ENCODE data around the gene TP63. TPM values are rescaled to one million over a fixed set of nuclear protein-coding genes. Genes with fewer than 3 reads are reported as not detected.

TP63 gene
- polyA plus RNA-seq, 1 experiment, result not detected

DNA sequence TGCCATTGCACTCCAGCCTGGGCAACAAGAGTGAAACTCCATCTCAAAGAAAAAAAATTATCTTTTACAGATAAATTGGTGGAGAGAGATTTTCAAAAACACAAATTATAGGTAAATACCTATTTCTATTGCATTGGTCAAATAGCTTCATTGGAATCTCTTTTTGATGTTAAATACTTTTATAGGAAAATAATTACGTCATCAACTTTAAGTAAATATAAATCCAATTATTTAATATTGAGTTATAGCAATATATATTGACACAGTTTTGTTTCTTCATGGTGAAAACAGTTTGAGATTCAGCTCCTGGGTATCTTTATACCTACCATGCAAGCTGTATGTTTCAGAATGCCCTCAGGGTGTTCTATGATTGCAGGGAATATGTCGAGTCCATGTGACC lies 172.1 kb downstream of the TP63 start:
- no peak for DNase-seq (ENCODE audit: low read depth, low spot score)
- TF ChIP-seq, protein P1, sequence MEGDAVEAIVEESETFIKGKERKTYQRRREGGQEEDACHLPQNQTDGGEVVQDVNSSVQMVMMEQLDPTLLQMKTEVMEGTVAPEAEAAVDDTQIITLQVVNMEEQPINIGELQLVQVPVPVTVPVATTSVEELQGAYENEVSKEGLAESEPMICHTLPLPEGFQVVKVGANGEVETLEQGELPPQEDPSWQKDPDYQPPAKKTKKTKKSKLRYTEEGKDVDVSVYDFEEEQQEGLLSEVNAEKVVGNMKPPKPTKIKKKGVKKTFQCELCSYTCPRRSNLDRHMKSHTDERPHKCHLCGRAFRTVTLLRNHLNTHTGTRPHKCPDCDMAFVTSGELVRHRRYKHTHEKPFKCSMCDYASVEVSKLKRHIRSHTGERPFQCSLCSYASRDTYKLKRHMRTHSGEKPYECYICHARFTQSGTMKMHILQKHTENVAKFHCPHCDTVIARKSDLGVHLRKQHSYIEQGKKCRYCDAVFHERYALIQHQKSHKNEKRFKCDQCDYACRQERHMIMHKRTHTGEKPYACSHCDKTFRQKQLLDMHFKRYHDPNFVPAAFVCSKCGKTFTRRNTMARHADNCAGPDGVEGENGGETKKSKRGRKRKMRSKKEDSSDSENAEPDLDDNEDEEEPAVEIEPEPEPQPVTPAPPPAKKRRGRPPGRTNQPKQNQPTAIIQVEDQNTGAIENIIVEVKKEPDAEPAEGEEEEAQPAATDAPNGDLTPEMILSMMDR (IDR thresholded peaks at IDR 0.05; ENCODE audit: low read depth, low read length), result no peak
- POLR2A ChIA-PET, result no interaction called here
- H3K4me3 ChIP-seq (ENCODE audit: low read depth, low read length), result no peak overlapping the region
- H3K9me3 ChIP-seq (ENCODE audit: control insufficient read depth, insufficient read depth, low read length), result peaks cover 2% of the 10 kb centered on the region; the same call in 1 of the 2 replicates
- CTCF ChIA-PET, result no interaction called here
- H3K27me3 ChIP-seq (ENCODE audit: control insufficient read depth, insufficient read depth, low read length), result no peaks in the 10 kb centered on the region
- no peak overlapping the region for H3K27ac ChIP-seq (ENCODE audit: low read depth, low read length)

DNA sequence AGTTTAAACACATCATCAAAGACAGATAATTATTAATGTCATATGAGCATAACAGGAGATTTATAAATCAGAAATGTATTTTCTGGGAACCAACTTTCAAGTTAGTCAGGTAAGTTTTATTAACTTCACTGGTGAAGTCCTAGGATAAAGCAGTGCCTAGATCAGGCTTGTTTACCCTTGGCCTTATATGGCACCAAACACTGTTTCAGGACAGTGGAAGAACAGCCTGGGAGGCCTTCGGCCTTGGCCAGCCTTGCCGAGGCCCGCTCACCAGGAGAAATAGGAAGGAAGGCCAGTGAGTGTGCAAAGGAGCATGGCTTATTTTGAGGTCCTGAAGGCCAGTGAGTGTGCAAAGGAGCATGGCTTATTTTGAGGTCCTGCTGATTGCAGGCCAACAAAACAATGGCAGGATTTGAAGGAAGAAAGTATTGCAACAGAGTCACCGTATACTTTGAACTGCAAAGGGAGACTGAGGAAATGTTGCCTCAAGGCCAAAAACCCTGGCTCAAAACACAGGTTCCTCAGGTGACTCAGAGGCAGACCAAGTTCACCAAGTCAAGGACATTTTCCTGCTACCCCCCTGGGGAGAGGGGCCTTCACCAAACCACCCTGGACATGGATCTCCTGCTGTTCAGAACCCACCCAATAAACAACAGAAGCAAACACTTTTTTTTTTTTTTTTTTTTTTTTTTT lies 174.3 kb downstream of the TP63 start:
- H3K27me3 ChIP-seq (ENCODE audit: control insufficient read depth, insufficient read depth, low read length), result no peaks in the 10 kb centered on the region
- ChIA-PET CTCF (no interaction called here), POLR2A (no interaction called here)
- H3K9me3 ChIP-seq (ENCODE audit: control insufficient read depth, insufficient read depth, low read length), result peaks cover 4% of the 10 kb centered on the region; the same call in 1 of the 2 replicates
- no peak overlapping the region for H3K27ac ChIP-seq (ENCODE audit: low read depth, low read length)
- TF ChIP-seq, protein P1 (IDR thresholded peaks at IDR 0.05; ENCODE audit: low read depth, low read length), result no peak
- H3K4me3 ChIP-seq (ENCODE audit: low read depth, low read length), result no peak overlapping the region
- DNase-seq (ENCODE audit: low read depth, low spot score), result no peak

GRCh38 chr3:189806171-189806951 lies 175.2 kb downstream of the TP63 start:
- Histone ChIP-seq H3K27ac (ENCODE audit: low read depth, low read length) (no peak overlapping the region), H3K27me3 (ENCODE audit: control insufficient read depth, insufficient read depth, low read length) (no peaks in the 10 kb centered on the region), H3K9me3 (ENCODE audit: control insufficient read depth, insufficient read depth, low read length) (peaks cover 4% of the 10 kb centered on the region; the same call in 1 of the 2 replicates), H3K4me3 (ENCODE audit: low read depth, low read length) (no peak overlapping the region)
- DNase-seq (ENCODE audit: low read depth, low spot score), result no peak
- ChIA-PET POLR2A (no interaction called here), CTCF (interaction anchor here (0.9 to 1.0 kb wide), 2 partner anchors 20 to 142 kb away, joined by 4 read pairs; no protein-coding TSS in a partner anchor)
- TF ChIP-seq, protein P1 (IDR thresholded peaks at IDR 0.05; ENCODE audit: low read depth, low read length), result no peak

- TF ChIP-seq, protein P1 (IDR thresholded peaks at IDR 0.05; ENCODE audit: low read depth, low read length), result no peak
- Histone ChIP-seq H3K9me3 (ENCODE audit: control insufficient read depth, insufficient read depth, low read length) (peaks cover 4% of the 10 kb centered on the region; the same call in 1 of the 2 replicates), H3K27ac (ENCODE audit: low read depth, low read length) (no peak overlapping the region), H3K27me3 (ENCODE audit: control insufficient read depth, insufficient read depth, low read length) (no peaks in the 10 kb centered on the region), H3K4me3 (ENCODE audit: low read depth, low read length) (no peak overlapping the region)
- POLR2A ChIA-PET, result no interaction called here
- CTCF ChIA-PET, result interaction anchor here (1.1 kb wide), 1 partner anchor 156 kb away, joined by 3 read pairs; no protein-coding TSS in a partner anchor
- DNase-seq (ENCODE audit: low read depth, low spot score), result no peak
These were observed 177.2 kb downstream of the TP63 start for GRCh38 chr3:189808246-189809007.

All from AG04450 (cell line).